H9 (cell line): ENCODE results near the gene COP1. TPM values are rescaled to one million over a fixed set of nuclear protein-coding genes. Genes with fewer than 3 reads are reported as not detected.

Source experiments
- DNase-seq: peaks from one replicate; pipeline ENCODE4 v3.0.0-alpha.2; 2017
- H2AFZ ChIP-seq: one replicate; pipeline ENCODE4 v1.6.1; 2013; ENCODE audit warnings: mild to moderate bottlenecking, low read length, control low read depth, moderate library complexity
- H2AK5ac ChIP-seq: 2 replicates; pipeline ENCODE4 v1.6.1; 2013; ENCODE audit warnings: low read length, control low read depth, mixed read lengths; ENCODE audit not compliant: insufficient read length
- H2BK120ac ChIP-seq: one replicate; pipeline ENCODE4 v1.6.1; 2013; ENCODE audit warnings: low read depth, mild to moderate bottlenecking, low read length, control low read depth, inconsistent platforms; ENCODE audit not compliant: poor library complexity, severe bottlenecking
- H2BK12ac ChIP-seq: 2 replicates; pipeline ENCODE4 v1.6.1; 2013; ENCODE audit warnings: low read length, control low read depth, mixed read lengths, low read depth; ENCODE audit not compliant: insufficient read length
- H2BK15ac ChIP-seq: 2 replicates; pipeline ENCODE4 v1.6.1; 2013; ENCODE audit warnings: low read depth, low read length, control low read depth
- H2BK20ac ChIP-seq: one replicate; pipeline ENCODE4 v1.6.1; 2013; ENCODE audit warnings: low read depth, mild to moderate bottlenecking, low read length, control low read depth, inconsistent platforms; ENCODE audit not compliant: poor library complexity, severe bottlenecking
- H2BK5ac ChIP-seq: 2 replicates; pipeline ENCODE4 v1.6.1; 2013; ENCODE audit warnings: low read length, control low read depth, mixed read lengths; ENCODE audit not compliant: insufficient read length
- H3K14ac ChIP-seq: 2 replicates; pipeline ENCODE4 v1.6.1; 2013; ENCODE audit warnings: low read length, control low read depth; ENCODE audit not compliant: insufficient read depth
- H3K18ac ChIP-seq: 2 replicates; pipeline ENCODE4 v1.6.1; 2013; ENCODE audit warnings: low read depth, mild to moderate bottlenecking, mixed read lengths, low read length, control low read depth; ENCODE audit not compliant: insufficient read length
- H3K23ac ChIP-seq: 2 replicates; pipeline ENCODE4 v1.6.1; 2013; ENCODE audit warnings: low read length, control low read depth, mixed read lengths, low read depth; ENCODE audit not compliant: insufficient read length
- H3K23me2 ChIP-seq: 2 replicates; pipeline ENCODE4 v1.6.1; 2013; ENCODE audit warnings: low read depth, mild to moderate bottlenecking, mixed read lengths, low read length, control low read depth; ENCODE audit not compliant: insufficient read length, poor library complexity, severe bottlenecking
- H3K27ac ChIP-seq: 2 replicates; pipeline ENCODE4 v1.5.1; 2013; ENCODE audit warnings: low read length, control low read depth, mixed read lengths, low read depth; ENCODE audit not compliant: insufficient read length
- H3K27me3 ChIP-seq: 2 replicates; pipeline ENCODE4 v1.6.1; 2013; ENCODE audit warnings: low read length, control low read depth, inconsistent platforms; ENCODE audit not compliant: insufficient read depth
- H3K4ac ChIP-seq: 2 replicates; pipeline ENCODE4 v1.6.1; 2013; ENCODE audit warnings: low read depth, mild to moderate bottlenecking, control low read depth, inconsistent platforms, low read length, moderate library complexity
- H3K4me1 ChIP-seq: 2 replicates; pipeline ENCODE4 v1.6.1; 2013; ENCODE audit warnings: low read length, control low read depth, inconsistent platforms; ENCODE audit not compliant: insufficient read depth
- H3K4me2 ChIP-seq: 2 replicates; pipeline ENCODE4 v1.6.1; 2013; ENCODE audit warnings: low read length, control low read depth, mixed read lengths; ENCODE audit not compliant: insufficient read length, insufficient read depth
- H3K56ac ChIP-seq: 2 replicates; pipeline ENCODE4 v1.6.1; 2013; ENCODE audit warnings: low read depth, mild to moderate bottlenecking, mixed read lengths, low read length, control low read depth; ENCODE audit not compliant: insufficient read length
- H3K79me1 ChIP-seq: 2 replicates; pipeline ENCODE4 v1.6.1; 2013; ENCODE audit warnings: low read depth, mild to moderate bottlenecking, moderate library complexity, low read length, control low read depth, inconsistent platforms; ENCODE audit not compliant: insufficient read depth, poor library complexity, severe bottlenecking
- H3K79me2 ChIP-seq: 2 replicates; pipeline ENCODE4 v1.6.1; 2013; ENCODE audit warnings: low read length, control low read depth, inconsistent platforms; ENCODE audit not compliant: insufficient read depth
- H3K9ac ChIP-seq: 2 replicates; pipeline ENCODE4 v1.6.1; 2013; ENCODE audit warnings: low read length, control low read depth, mixed read lengths; ENCODE audit not compliant: insufficient read length; ENCODE audit errors: extremely low read depth
- H3K9me3 ChIP-seq: one replicate; pipeline ENCODE4 v1.6.1; 2013; ENCODE audit warnings: low read depth, low read length, inconsistent platforms; ENCODE audit not compliant: control insufficient read depth
- H3T11ph ChIP-seq: one replicate; pipeline ENCODE4 v1.6.1; 2013; ENCODE audit warnings: mild to moderate bottlenecking, low read length, control low read depth, inconsistent platforms
- H4K20me1 ChIP-seq: one replicate; pipeline ENCODE4 v1.6.1; 2013; ENCODE audit not compliant: control insufficient read depth, insufficient read length, insufficient read depth
- H4K5ac ChIP-seq: 2 replicates; pipeline ENCODE4 v1.6.1; 2013; ENCODE audit warnings: low read depth, mild to moderate bottlenecking, mixed read lengths, low read length, control low read depth; ENCODE audit not compliant: insufficient read length
- H4K8ac ChIP-seq: replicated peaks from 2 replicates; pipeline ENCODE4 v1.6.1; 2013; ENCODE audit warnings: low read length, control low read depth, mixed read lengths, low read depth; ENCODE audit not compliant: insufficient read length
- H4K91ac ChIP-seq: 2 replicates; pipeline ENCODE4 v1.6.1; 2013; ENCODE audit warnings: low read depth, mild to moderate bottlenecking, moderate library complexity, mixed read lengths, low read length, control low read depth; ENCODE audit not compliant: insufficient read length
- H3K27ac Mint-ChIP-seq, 3 experiments: 2 replicates in 2 of 3; 3 replicates in 1 of 3; pipeline ENCODE4 v1.8.0; 2020 to 2021; ENCODE audit warnings: mixed read lengths in 3 of 3, mild to moderate bottlenecking in 1 of 3, moderate library complexity in 1 of 3
- H3K27me3 Mint-ChIP-seq: 2 replicates; pipeline ENCODE4 v1.8.0; 2021; ENCODE audit warnings: low read depth, mild to moderate bottlenecking, moderate library complexity, mixed read lengths
- H3K36me3 Mint-ChIP-seq, 3 experiments: 2 replicates in 2 of 3; 3 replicates in 1 of 3; pipeline ENCODE4 v1.8.0; 2020 to 2021; ENCODE audit warnings: low read depth in 3 of 3, mixed read lengths in 3 of 3; ENCODE audit not compliant: insufficient read depth in 1 of 3
- H3K4me1 Mint-ChIP-seq, 2 experiments: 2 replicates each; pipeline ENCODE4 v1.8.0; 2020; ENCODE audit warnings: mixed read lengths in 2 of 2
- H3K4me3 Mint-ChIP-seq, 2 experiments: 2 replicates in 1 of 2; 3 replicates in 1 of 2; pipeline ENCODE4 v1.8.0; 2020 to 2021; ENCODE audit warnings: mild to moderate bottlenecking in 2 of 2, mixed read lengths in 2 of 2, moderate library complexity in 1 of 2
- H3K9me3 Mint-ChIP-seq, 2 experiments: 2 replicates in 1 of 2; 3 replicates in 1 of 2; pipeline ENCODE4 v1.8.0; 2020; ENCODE audit warnings: mild to moderate bottlenecking in 2 of 2, mixed read lengths in 2 of 2, moderate library complexity in 1 of 2
- WGBS: extraction: QIAGEN DNeasy Blood & Tissue Kit; methylation state at CpG from one replicate; pipeline ENCODE4 v1.1.7; 2013; ENCODE audit warnings: missing lambda C conversion rate, low lambda C conversion rate, mixed read lengths; ENCODE audit not compliant: insufficient read length; ENCODE audit errors: extremely low coverage; 5-methylcytosine and 5-hydroxymethylcytosine counted together
- total RNA-seq: library from RNA; stranded (reverse); gene quantifications from 2 replicates; pipeline ENCODE4 v1.2.1, GENCODE V29; 2021
- TF ChIP-seq, protein P1 (sequence below): fragments of 200-600 bp; sonication (generic); conservative IDR thresholded peaks from 3 replicates; pipeline ENCODE4 v1.8.0; 2021; ENCODE audit warnings: antibody characterized with exemption, mild to moderate bottlenecking

Gene COP1
- total RNA-seq, 1 experiment from 2014 or later = 41.3 TPM

DNA sequence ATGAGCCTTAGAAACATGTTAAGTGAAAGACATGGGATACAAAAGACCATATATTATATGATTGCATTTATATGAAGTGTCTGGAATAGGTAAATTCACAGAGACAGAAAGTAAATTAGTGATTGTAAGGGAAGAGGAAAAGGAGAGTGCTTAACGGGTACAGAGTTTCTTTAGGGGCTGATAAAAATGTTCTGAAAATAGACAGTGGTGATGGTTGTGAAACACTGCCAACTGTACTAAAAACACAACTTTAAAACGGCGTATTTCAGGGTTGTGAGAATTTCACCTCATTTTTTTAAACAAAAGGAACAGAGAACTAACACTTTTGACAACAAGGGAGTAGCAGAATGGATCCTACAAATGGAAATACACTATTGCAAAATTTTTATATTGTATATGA, 13.4 kb downstream of the COP1 start:
- Histone ChIP-seq H3K4me2 (no peak overlapping the region), H3K18ac (no peak overlapping the region), H3K79me1 (no peaks in the 10 kb centered on the region), H2BK15ac (no peak overlapping the region), H3K4me1 (no peaks in the 10 kb centered on the region; the same call in 1 of the 2 replicates), H3K79me2 (peaks cover 18% of the 10 kb centered on the region; the same call in 1 of the 2 replicates), H4K8ac (no peak overlapping the region), H4K91ac (no peak overlapping the region), H3K56ac (no peak overlapping the region), H3K27me3 (no peaks in the 10 kb centered on the region), H3T11ph (no peak overlapping the region), H2AFZ (no peak overlapping the region), H3K23ac (no peak overlapping the region), H3K14ac (no peak overlapping the region), H3K9me3 (no peaks in the 10 kb centered on the region), H4K5ac (no peak overlapping the region), H2AK5ac (no peak overlapping the region), H2BK120ac (no peak overlapping the region), H3K4ac (no peak overlapping the region), H2BK20ac (no peak overlapping the region), H3K27ac (no peak overlapping the region), H2BK12ac (no peak overlapping the region), H3K23me2 (no peaks in the 10 kb centered on the region), H4K20me1 (no peaks in the 10 kb centered on the region), H3K9ac (no peak overlapping the region), H2BK5ac (no peak overlapping the region)
- Mint-ChIP-seq H3K4me3 (no peak overlapping the region), H3K36me3 (no peaks in the 10 kb centered on the region; a peak in 1 of 7 replicates), H3K4me1 (peaks cover 31 to 39% of the 10 kb centered on the region in 2 experiments), H3K9me3 (no peaks in the 10 kb centered on the region; a peak in 1 of 5 replicates), H3K27me3 (no peaks in the 10 kb centered on the region), H3K27ac (no peak overlapping the region)
- no CpG with 5 or more reads among the region's 3 CpGs for WGBS
- TF ChIP-seq, protein P1, sequence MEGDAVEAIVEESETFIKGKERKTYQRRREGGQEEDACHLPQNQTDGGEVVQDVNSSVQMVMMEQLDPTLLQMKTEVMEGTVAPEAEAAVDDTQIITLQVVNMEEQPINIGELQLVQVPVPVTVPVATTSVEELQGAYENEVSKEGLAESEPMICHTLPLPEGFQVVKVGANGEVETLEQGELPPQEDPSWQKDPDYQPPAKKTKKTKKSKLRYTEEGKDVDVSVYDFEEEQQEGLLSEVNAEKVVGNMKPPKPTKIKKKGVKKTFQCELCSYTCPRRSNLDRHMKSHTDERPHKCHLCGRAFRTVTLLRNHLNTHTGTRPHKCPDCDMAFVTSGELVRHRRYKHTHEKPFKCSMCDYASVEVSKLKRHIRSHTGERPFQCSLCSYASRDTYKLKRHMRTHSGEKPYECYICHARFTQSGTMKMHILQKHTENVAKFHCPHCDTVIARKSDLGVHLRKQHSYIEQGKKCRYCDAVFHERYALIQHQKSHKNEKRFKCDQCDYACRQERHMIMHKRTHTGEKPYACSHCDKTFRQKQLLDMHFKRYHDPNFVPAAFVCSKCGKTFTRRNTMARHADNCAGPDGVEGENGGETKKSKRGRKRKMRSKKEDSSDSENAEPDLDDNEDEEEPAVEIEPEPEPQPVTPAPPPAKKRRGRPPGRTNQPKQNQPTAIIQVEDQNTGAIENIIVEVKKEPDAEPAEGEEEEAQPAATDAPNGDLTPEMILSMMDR = no peak
- DNase-seq = no peak
